GM10248 (cell line): ENCODE measurements around the gene KRTAP10-12.

Experiments
- CTCF ChIA-PET: fragments of 300-600 bp; sonication (Branson Sonifier 250); formaldehyde crosslinking; extraction: SDS; loops from one replicate; lab custom pipeline; 2021; ENCODE audit warnings: antibody characterized with exemption; lab: Yijun Ruan, JAX
- POLR2A ChIA-PET: fragments of 350-650 bp; sonication (Branson Sonifier 250); formaldehyde crosslinking; extraction: SDS; loops from one replicate; lab custom pipeline; 2020; ENCODE audit warnings: antibody characterized with exemption; lab: Yijun Ruan, JAX
- DNase-seq: peaks from one replicate; pipeline ENCODE4 v3.0.0; 2012; ENCODE audit errors: extremely low spot score
- CTCF ChIP-seq: IDR thresholded peaks from 2 replicates; pipeline ENCODE4 v1.5.1; 2012; ENCODE audit warnings: mild to moderate bottlenecking, low read depth; ENCODE audit errors: extremely low read depth, missing control alignments, control extremely low read depth

Gene KRTAP10-12

GRCh38 chr21:44718093-44718492, 21.1 kb downstream of the KRTAP10-12 start:
- TF ChIP-seq CTCF: no peak
- DNase-seq: no peak
- CTCF ChIA-PET: interaction anchor here (1.2 kb wide), 1 partner anchor 208 kb away, joined by 5 read pairs; no protein-coding TSS in a partner anchor
- POLR2A ChIA-PET: no interaction called here

DNA sequence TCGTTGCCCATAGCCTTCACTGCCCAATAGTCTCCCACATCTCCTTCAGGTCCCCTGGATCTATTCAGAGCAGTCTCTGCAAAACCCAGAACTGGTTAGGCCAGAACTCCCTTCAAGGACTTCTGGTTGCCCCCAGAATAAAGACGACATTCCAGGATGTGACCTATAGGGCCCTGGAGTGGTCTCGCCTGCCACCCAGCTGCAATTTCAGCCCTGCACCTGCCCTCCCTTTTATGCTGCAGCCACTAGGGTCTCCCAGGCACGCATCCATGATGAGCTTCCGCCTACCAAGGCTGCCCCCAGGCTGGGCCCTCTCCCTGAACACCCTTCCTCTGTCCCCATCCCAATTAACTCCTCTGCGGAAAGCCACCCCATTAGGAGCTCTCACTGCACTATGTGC, 21.6 kb downstream of the KRTAP10-12 start:
- DNase-seq: no peak
- POLR2A ChIA-PET: no interaction called here
- no peak for TF ChIP-seq CTCF
- CTCF ChIA-PET: interaction anchor here (1.2 kb wide), 2 partner anchors 209 to 231 kb away, joined by 3 to 5 read pairs; no protein-coding TSS in a partner anchor

DNA sequence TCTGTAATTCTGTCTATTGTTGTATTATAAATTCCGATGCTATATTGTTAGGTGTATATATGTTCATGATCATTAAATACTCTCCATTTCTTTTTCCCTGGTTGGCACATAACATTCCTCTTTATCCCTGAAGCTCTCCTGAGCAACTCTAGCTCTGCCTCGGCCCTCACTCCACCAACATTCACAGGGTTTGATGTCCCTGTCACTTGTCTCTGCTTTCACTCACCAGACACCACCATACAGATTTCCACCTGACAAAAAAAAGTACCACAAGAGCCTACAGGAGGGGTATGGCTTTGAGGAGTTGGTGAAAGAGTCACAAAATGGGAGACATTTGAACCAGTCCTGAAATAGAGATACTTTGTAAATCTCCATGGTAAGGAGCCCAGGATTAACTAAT, 23.2 kb downstream of the KRTAP10-12 start:
- DNase-seq: no peak
- ChIA-PET POLR2A (no interaction called here), CTCF (no interaction called here)
- no peak for TF ChIP-seq CTCF

DNA sequence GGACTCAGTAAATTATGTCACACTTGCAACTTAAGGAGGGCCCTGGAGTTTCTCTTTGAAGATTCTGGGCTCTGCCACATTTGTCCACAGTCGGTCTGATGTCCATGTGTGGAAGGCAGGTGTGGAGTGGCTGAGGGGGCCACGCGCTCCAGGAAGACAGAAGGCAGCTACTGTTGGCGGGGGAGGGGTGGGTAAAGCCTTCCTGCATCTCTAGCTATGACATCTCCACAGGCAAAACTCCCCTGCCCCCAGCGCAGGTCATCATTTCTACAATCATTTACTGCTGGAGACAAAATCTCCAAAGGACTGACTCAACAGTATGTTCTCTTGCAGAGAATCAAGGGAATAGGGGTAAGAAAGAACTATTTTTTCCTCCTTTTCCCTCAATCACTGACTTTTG, 25.8 kb downstream of the KRTAP10-12 start:
- no peak for TF ChIP-seq CTCF
- ChIA-PET POLR2A (interaction anchor here (0.5 kb wide), 1 partner anchor 73 kb away, joined by 3 read pairs; no protein-coding TSS in a partner anchor), CTCF (no interaction called here)
- DNase-seq: no peak

GRCh38 chr21:44723177-44724131, 26.5 kb downstream of the KRTAP10-12 start:
- CTCF ChIA-PET: no interaction called here
- no peak for TF ChIP-seq CTCF
- POLR2A ChIA-PET: interaction anchor here (0.5 kb wide), 1 partner anchor 74 kb away, joined by 3 read pairs; no protein-coding TSS in a partner anchor
- DNase-seq: no peak

GRCh38 chr21:44724196-44724595, 27.2 kb downstream of the KRTAP10-12 start:
- DNase-seq: no peak
- ChIA-PET CTCF (no interaction called here), POLR2A (no interaction called here)
- no peak for TF ChIP-seq CTCF
